SJSA1 (cell line): ENCODE measurements around the gene SCAPER. TPM values are rescaled to one million over a fixed set of nuclear protein-coding genes. Genes with fewer than 3 reads are reported as not detected.
A peak's percentile ranks its signal among the peaks of the same experiment; 100 is the strongest.
"Not testable (repeated sequence)": the region's sequence is repeated elsewhere in the genome, so short reads cannot be mapped to it uniquely, and the experiment has no call there.

Experiments used
- DNase-seq, 2 experiments: peaks; one replicate each; pipeline ENCODE4 v3.0.0-alpha.2; 2015 to 2020; ENCODE audit warnings: low spot score in 2 of 2, low read depth in 1 of 2
- H3K27ac ChIP-seq: fragments of 250-450 bp; sonication (Bioruptor Pico); 2 replicates; pipeline ENCODE4 v1.5.1; 2020; ENCODE audit warnings: mild to moderate bottlenecking, moderate library complexity
- H3K27me3 ChIP-seq: fragments of 250-450 bp; sonication (Bioruptor Pico); replicated peaks from 2 replicates; pipeline ENCODE4 v1.5.1; 2020; ENCODE audit warnings: mild to moderate bottlenecking, moderate library complexity
- H3K36me3 ChIP-seq: fragments of 250-450 bp; sonication (Bioruptor Pico); 2 replicates; pipeline ENCODE4 v1.5.1; 2020; ENCODE audit warnings: mild to moderate bottlenecking
- H3K4me1 ChIP-seq: fragments of 250-450 bp; sonication (Bioruptor Pico); replicated peaks from 2 replicates; pipeline ENCODE4 v1.6.1; 2021; ENCODE audit warnings: mild to moderate bottlenecking
- H3K4me3 ChIP-seq: fragments of 250-450 bp; sonication (Bioruptor Pico); 2 replicates; pipeline ENCODE4 v1.5.1; 2020; ENCODE audit warnings: mild to moderate bottlenecking
- H3K9me3 ChIP-seq: fragments of 250-450 bp; sonication (Bioruptor Pico); replicated peaks from 2 replicates; pipeline ENCODE4 v1.5.1; 2020; ENCODE audit warnings: mild to moderate bottlenecking
- total RNA-seq: library from RNA; depleted of rRNA; stranded (reverse); fragments of >200 nt; shearing (Covaris generic); gene quantifications from 2 replicates; pipeline ENCODE4 v1.2.3, GENCODE V29; 2014

The SCAPER gene
- total RNA-seq, 1 experiment from 2014 or later, result 10.2 TPM

GRCh38 chr15:76468722-76469121, 436.4 kb downstream of the SCAPER start:
- Histone ChIP-seq H3K27me3 (no peaks in the 10 kb centered on the region), H3K36me3 (no peaks in the 10 kb centered on the region), H3K4me3 (no peak overlapping the region), H3K9me3 (no peaks in the 10 kb centered on the region), H3K4me1 (no peaks in the 10 kb centered on the region), H3K27ac (no peak overlapping the region)
- no peak for DNase-seq

GRCh38 chr15:76467136-76467535, 438.0 kb downstream of the SCAPER start:
- H3K4me1 ChIP-seq, result no peaks in the 10 kb centered on the region
- no peaks in the 10 kb centered on the region for H3K9me3 ChIP-seq
- H3K27me3 ChIP-seq, result no peaks in the 10 kb centered on the region
- no peaks in the 10 kb centered on the region for H3K36me3 ChIP-seq
- no peak overlapping the region for H3K27ac ChIP-seq
- no peak for DNase-seq
- no peak overlapping the region for H3K4me3 ChIP-seq

GRCh38 chr15:76465728-76466127, 439.4 kb downstream of the SCAPER start:
- H3K4me3 ChIP-seq, result no peak overlapping the region
- DNase-seq, result no peak
- no peaks in the 10 kb centered on the region for H3K4me1 ChIP-seq
- H3K36me3 ChIP-seq, result no peaks in the 10 kb centered on the region
- H3K9me3 ChIP-seq, result no peaks in the 10 kb centered on the region
- no peak overlapping the region for H3K27ac ChIP-seq
- H3K27me3 ChIP-seq, result no peaks in the 10 kb centered on the region

- no peaks in the 10 kb centered on the region for H3K36me3 ChIP-seq
- no peaks in the 10 kb centered on the region for H3K27me3 ChIP-seq
- DNase-seq, result no peak
- no peak overlapping the region for H3K4me3 ChIP-seq
- H3K9me3 ChIP-seq, result no peaks in the 10 kb centered on the region
- H3K4me1 ChIP-seq, result no peaks in the 10 kb centered on the region
- no peak overlapping the region for H3K27ac ChIP-seq
These were observed 440.9 kb downstream of the SCAPER start for GRCh38 chr15:76464247-76464646.

GRCh38 chr15:76460871-76461270, 444.3 kb downstream of the SCAPER start:
- DNase-seq, result no peak
- Histone ChIP-seq H3K27ac (no peak overlapping the region), H3K27me3 (no peaks in the 10 kb centered on the region), H3K9me3 (no peaks in the 10 kb centered on the region), H3K36me3 (no peaks in the 10 kb centered on the region), H3K4me3 (no peak overlapping the region), H3K4me1 (no peaks in the 10 kb centered on the region)

- Histone ChIP-seq H3K27me3 (no peaks in the 10 kb centered on the region), H3K4me3 (no peak overlapping the region), H3K4me1 (no peaks in the 10 kb centered on the region), H3K27ac (no peak overlapping the region), H3K36me3 (no peaks in the 10 kb centered on the region), H3K9me3 (no peaks in the 10 kb centered on the region)
- DNase-seq, result no peak
These were observed 444.8 kb downstream of the SCAPER start for GRCh38 chr15:76460347-76460746.

- Histone ChIP-seq H3K36me3 (no peaks in the 10 kb centered on the region), H3K4me1 (no peaks in the 10 kb centered on the region), H3K9me3 (no peaks in the 10 kb centered on the region), H3K4me3 (no peak overlapping the region), H3K27me3 (no peaks in the 10 kb centered on the region), H3K27ac (no peak overlapping the region)
- no peak for DNase-seq
These were observed 453.6 kb downstream of the SCAPER start for GRCh38 chr15:76451540-76451939.

- Histone ChIP-seq H3K4me1 (no peaks in the 10 kb centered on the region), H3K9me3 (no peaks in the 10 kb centered on the region), H3K4me3 (no peak overlapping the region), H3K27me3 (no peaks in the 10 kb centered on the region), H3K36me3 (no peaks in the 10 kb centered on the region), H3K27ac (no peak overlapping the region)
- DNase-seq, result no peak
These were observed 455.7 kb downstream of the SCAPER start for GRCh38 chr15:76449455-76449854.

GRCh38 chr15:76448755-76449154, 456.4 kb downstream of the SCAPER start:
- H3K27me3 ChIP-seq, result no peaks in the 10 kb centered on the region
- no peak for DNase-seq
- H3K9me3 ChIP-seq, result no peaks in the 10 kb centered on the region
- no peak overlapping the region for H3K27ac ChIP-seq
- H3K36me3 ChIP-seq, result no peaks in the 10 kb centered on the region
- H3K4me1 ChIP-seq, result no peaks in the 10 kb centered on the region
- no peak overlapping the region for H3K4me3 ChIP-seq

GRCh38 chr15:76447728-76448441, 457.3 kb downstream of the SCAPER start:
- Histone ChIP-seq H3K9me3 (no peaks in the 10 kb centered on the region), H3K4me1 (no peaks in the 10 kb centered on the region), H3K27ac (no peak overlapping the region), H3K27me3 (no peaks in the 10 kb centered on the region), H3K4me3 (no peak overlapping the region), H3K36me3 (no peaks in the 10 kb centered on the region)
- DNase-seq, result no peak

GRCh38 chr15:76440441-76440840, 464.7 kb downstream of the SCAPER start:
- H3K27me3 ChIP-seq, result no peaks in the 10 kb centered on the region
- DNase-seq, result no peak
- no peaks in the 10 kb centered on the region for H3K9me3 ChIP-seq
- H3K36me3 ChIP-seq, result no peaks in the 10 kb centered on the region
- no peaks in the 10 kb centered on the region for H3K4me1 ChIP-seq
- no peak overlapping the region for H3K27ac ChIP-seq
- H3K4me3 ChIP-seq, result no peak overlapping the region

- Histone ChIP-seq H3K27ac (no peak overlapping the region), H3K27me3 (no peaks in the 10 kb centered on the region), H3K4me1 (no peaks in the 10 kb centered on the region), H3K36me3 (no peaks in the 10 kb centered on the region), H3K9me3 (no peaks in the 10 kb centered on the region), H3K4me3 (no peak overlapping the region)
- no peak for DNase-seq
These were observed 465.6 kb downstream of the SCAPER start for GRCh38 chr15:76439542-76439941.

- DNase-seq, result peak in 1 of 2 experiments; percentile 22
- no peaks in the 10 kb centered on the region for H3K27me3 ChIP-seq
- H3K9me3 ChIP-seq, result no peaks in the 10 kb centered on the region
- no peaks in the 10 kb centered on the region; the same call in 1 of the 2 replicates for H3K4me1 ChIP-seq
- H3K36me3 ChIP-seq, result no peaks in the 10 kb centered on the region; the same call in 1 of the 2 replicates
- no peak overlapping the region; the same call in 1 of the 2 replicates for H3K27ac ChIP-seq
- H3K4me3 ChIP-seq, result no peak overlapping the region
These were observed 471.2 kb downstream of the SCAPER start for GRCh38 chr15:76433798-76434400.

- not testable (repeated sequence) for H3K9me3 ChIP-seq, H3K4me3 ChIP-seq, DNase-seq, H3K36me3 ChIP-seq, H3K4me1 ChIP-seq, H3K27me3 ChIP-seq, H3K27ac ChIP-seq
These were observed 472.1 kb downstream of the SCAPER start for GRCh38 chr15:76433036-76433435.
